Germinal center (tissue), 1 donor: ENCODE data around the gene WFDC5.
"Not testable (repeated sequence)": the region's sequence is repeated elsewhere in the genome, so short reads cannot be mapped to it uniquely, and the experiment has no call there.

Source experiments
- DNase-seq: peaks from one replicate; pipeline ENCODE4 v3.0.0; 2012; ENCODE audit warnings: mixed read lengths, low spot score

WFDC5 gene

DNA sequence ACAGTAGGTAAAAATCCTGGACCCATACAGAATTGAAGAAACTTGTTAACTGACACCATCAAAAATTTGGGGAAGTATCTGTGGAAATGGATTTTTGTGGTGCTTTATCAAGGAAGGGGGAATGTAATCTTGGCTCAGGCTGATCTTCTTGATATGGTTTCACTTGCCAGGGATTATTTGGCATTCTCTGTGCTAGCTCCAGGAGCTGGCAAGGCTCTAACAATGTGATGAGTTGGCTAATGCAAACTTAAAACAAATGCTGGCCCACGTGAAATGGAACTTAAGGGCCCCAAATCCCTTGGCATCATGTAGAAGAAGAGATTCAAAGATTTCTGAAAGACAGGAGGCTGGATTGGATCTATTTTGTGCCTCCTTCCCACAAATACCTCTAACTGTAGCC lies 27.2 kb downstream of the WFDC5 start:
- no peak for DNase-seq

DNA sequence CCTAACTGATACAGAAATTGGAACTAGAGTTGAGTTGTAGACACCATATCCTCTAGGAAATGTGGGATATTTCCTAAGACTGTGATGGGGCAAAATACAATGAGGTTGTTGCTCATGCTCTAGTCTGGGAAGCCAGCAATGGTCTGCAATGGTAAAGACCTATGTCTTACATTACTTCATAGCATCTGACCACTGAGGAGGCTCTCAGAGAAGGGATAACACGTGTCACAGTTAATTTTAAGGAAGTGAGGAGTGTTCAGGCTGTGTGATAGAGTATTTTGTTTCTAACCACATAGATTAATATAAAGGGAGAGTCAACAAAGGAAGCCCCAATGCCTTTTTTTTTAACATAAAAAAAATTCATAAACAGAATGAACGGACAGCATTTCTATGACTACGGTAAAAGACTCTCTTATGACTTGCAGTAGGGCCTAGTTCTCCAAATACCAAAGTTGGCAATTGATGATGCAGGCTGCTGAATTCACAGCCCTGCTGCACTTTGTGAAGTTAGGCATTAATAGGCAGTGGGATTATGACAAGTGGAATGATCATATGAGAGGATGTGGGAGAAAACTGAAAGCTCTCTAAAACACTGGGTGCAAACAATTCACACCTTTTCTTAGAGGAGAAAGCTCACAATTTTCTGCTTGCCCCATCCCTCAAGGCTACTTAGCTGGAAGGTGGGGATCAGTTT lies 27.7 kb downstream of the WFDC5 start:
- no peak for DNase-seq

DNA sequence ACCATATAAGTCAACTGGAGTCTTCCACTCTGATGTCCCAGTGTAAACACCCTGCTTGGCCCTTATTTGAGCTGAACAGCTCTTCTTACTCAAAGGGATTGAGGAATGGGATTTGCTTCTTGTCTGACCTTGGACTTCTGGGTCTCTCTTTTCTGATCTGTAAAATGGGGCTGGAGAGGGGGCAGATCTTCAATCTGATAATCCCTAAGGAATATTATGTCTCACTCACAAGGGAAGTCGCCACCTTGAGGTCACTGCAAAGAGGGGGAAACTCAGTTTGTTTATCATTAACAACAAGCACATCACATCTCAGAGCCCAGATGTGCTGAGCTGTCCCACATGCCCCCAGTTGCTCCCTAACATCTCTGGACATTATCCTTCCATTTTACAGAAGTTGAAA lies 29.1 kb downstream of the WFDC5 start:
- DNase-seq, result no peak

DNA sequence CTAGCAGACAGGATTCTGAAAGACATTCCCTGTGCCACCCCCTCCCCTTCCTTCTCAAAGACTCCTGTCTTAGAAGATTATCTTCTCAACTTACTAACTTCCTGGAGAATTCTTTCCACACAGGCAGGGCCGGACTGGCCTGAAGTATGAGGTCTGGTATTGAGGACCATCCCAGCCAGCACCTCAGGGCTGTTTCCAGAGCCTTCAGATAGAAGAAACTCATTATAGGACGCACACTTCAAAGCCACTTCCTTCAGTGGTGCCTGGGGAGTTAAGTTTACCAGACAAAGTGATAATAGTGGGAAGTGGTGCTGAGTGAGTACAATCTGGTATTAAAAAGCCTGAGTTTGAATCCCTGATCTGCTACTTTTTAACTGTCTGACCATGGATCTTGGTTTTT lies 29.7 kb downstream of the WFDC5 start:
- no peak for DNase-seq

DNA sequence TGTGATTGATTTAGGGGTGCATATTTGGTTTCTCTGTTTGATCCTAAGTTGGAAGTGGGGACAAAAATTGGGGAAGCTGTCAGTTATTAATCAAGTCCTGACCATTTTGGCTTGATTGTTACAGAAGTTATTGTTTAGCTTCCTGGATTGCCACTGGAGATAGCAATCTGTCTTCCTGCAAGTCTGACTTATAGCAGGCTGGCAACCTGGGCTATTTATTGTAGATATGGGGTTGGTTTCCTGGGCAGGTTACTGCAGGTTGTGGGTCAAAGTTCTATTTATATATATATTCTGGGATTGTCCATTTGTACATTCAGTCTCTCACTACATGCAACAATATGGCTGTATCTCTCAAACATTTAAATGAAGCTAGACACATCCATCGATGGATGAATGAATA lies 31.8 kb downstream of the WFDC5 start:
- no peak for DNase-seq

DNA sequence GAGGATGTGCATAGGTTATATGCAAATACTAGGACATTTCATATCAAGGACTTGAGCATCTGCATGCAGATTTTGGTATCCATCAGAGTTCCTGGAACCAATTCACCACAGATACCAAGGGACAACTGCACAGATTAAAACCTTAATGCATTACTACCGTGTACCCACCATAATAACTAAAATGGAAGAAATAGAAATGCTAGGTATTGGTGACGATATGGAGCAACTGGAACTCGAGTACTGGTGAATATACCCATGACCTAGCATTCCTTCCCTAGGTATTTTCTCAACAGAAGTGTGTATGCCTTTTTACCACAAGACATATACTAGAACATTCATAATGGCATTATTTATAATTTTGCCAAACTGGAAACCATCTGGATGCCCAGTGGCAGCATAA lies 32.5 kb downstream of the WFDC5 start:
- DNase-seq, result no peak

DNA sequence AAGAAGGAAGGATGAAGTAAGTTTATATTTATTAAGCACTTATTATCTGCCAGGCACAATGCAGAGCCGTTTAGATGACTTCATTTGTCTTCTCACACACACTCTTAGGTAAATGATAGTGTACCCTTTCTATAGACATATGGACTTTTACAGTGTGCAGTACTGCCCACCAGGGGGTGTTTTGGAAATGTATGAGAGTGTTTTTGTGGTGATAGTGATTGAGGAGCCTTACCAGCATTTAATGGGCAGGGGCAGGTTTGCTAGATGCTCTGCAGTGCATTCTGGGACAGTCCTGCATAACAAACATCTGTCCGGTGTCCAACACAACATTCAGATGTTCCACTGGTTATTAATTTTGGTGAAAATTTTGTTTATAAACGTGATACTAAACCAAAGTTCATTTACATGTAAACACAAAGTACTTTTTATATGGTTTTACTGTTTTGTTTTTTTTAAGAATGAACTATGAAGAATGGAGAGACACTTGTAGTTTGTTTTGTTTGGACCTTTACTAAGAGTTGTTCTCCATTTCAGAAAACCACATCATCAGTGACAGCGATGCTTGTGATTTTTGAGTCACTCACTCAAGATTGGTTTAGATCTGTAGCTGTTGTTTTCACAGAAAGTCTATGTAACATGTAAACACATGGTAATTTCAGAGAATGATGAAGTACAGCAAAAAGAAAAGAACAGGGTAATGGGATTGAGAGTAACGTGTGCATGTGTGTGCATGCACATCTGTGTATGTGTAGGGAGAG lies 33.9 kb downstream of the WFDC5 start:
- DNase-seq, result peak; percentile 35

DNA sequence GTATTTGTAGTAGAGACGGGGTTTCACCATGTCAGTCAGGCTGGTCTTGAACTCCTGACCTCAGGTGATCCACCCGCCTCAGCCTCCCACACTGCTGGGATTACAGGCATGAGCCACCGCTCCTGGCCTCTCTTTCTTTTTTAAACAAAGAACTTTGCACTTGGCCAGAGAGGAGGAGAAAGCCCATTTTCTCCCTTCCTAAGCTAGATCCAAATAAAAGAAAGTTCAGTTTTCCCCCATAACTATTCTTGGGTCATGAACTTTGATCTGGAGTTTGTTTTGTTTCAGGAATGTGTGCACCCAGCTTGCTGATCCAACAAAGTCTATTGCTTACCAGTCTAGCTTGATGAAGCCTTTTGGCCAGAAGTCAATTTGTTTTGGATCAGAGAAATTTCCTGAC lies 37.4 kb downstream of the WFDC5 start:
- DNase-seq, result no peak

DNA sequence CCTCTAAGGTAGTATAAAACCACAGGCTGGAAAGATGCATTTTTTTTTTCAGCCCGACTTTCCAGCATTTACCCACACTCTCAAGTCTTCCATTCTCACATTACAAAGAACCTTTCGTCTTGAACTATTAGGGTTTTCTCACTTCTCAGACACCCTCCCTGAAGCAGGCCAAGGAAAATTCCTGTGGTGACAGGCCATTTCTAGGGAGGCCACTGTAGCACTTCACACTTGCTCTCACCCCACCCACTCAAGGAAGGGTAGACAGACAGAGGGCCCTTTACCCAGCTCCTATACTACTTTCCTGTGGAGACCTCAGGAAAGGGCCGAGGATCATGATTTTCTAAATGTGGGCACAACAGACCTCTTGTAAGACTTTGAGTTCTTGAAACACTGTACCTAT lies 41.8 kb downstream of the WFDC5 start:
- DNase-seq, result no peak

DNA sequence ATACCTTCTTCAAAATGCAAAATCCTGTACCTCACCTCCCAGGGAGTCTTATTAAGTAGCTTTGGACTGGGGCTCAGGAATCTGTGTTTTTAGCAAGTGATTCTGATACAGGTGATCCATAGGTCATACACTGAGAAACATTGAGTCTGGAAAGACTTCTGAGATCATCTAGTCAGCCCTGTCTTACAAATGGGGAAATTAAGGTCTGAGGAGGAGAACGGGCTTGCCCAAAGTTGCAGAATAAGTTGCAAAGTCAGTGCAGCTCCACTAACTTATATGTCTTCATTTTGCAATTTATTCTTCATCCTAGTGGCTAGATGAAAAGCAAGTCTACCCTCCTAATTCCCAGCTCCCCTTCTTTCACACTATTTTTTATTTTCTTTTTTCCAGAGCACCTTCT lies 42.9 kb downstream of the WFDC5 start:
- no peak for DNase-seq

DNA sequence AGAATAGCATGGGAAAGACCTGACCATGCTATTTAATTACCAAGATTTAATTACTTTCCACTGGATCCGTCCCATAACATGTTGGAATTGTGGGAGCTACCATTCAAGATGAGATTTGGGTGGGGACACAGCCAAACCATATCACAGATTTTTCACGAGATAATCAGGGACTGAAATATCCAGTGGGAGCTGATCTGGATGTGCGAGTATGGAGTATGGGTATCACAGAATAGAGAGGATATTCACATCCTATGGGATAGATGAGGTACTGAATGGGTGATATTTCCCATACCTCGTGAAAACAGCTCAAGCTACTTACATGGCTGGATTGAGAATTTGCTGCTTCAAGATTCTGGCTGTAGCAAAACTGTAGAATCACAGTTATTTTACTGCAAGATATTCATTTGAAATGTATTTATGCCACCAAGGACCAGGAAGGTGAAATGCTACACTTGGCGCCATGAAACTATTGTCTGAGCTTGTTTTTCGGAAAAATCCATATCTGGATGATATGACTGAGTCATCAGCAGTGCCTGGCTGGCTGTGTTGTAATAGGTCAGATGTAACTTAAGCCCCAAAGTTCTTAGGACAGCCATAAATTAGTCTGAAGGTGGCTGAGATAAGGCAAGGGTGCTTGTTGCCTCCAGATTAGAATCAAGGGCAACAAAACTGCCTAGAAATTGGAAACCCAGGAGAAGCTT lies 43.9 kb downstream of the WFDC5 start:
- DNase-seq, result no peak

DNA sequence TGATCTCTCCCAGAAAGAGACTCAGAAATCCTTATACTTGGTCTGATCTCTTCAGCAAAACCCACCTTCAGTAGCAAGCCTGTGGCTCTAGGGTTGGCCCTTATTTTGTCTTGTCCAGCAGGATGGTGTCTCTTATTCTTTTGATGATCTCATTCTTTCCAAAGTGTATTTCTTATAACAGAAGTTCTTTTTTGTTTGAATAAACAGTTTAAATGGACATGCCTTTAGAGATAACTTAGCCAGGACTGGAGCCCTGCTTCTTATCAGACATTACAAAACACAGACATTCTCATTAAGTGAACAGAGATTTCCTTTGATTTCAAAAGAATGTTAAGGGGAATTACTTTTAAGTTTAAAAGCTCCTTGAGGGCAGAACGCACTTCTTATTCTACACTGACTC lies 45.7 kb downstream of the WFDC5 start:
- no peak for DNase-seq

DNA sequence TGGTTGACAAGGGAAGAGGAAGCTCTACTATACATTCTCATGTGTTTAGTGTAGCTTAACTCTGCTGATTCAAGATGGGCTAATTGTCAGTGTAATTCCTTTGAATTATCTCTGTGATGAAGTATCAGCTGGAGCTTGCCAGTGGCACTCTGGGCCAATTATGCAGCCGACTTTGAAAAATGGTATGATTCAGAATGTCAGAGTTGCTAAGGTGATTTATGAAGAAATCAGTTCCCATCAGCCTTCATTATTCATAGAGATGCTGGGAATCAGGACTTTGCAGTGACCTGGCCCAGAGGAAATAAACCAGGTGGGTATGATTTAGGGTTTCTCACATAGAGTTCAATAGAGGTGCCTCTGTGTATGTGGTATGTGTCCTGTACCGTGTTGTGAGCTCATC lies 47.4 kb downstream of the WFDC5 start:
- no peak for DNase-seq

DNA sequence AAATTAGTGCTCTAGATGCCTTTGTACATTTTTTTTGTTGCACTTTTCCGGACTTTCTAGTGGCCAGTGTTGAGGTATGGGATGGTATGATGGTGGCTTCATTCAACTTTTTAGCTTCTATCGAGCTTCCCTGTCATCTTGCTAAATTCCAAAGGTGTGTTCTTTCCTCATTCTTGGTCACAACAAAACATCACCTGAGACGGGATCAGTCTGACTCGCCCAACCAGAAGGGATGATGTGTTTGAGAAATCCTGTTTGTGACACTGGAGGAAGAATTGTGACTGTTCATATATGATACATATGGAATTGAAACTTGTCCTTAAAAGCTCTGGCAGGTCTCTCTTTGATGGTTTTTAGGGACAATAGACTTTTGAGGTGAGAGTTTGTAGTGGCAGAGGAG lies 47.9 kb downstream of the WFDC5 start:
- DNase-seq, result no peak

DNA sequence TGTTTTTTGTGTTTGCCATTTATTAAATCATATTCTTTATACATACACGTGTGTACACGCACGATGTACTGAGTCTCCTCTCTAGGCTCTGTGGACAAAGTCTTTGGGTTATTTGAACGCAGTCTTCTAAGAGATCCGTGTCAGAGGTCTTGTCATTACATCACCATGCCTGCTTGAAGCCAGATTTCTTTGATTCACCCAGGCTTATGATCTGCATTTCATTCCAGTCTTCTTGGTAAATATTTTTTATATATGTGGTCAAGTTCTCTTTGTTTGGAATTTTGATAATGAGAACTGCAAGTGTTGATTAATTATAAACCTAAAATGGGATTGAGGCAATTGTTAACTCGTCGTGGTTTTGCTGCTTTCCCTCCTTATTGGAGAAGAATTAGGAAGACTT lies 48.6 kb downstream of the WFDC5 start:
- no peak for DNase-seq

DNA sequence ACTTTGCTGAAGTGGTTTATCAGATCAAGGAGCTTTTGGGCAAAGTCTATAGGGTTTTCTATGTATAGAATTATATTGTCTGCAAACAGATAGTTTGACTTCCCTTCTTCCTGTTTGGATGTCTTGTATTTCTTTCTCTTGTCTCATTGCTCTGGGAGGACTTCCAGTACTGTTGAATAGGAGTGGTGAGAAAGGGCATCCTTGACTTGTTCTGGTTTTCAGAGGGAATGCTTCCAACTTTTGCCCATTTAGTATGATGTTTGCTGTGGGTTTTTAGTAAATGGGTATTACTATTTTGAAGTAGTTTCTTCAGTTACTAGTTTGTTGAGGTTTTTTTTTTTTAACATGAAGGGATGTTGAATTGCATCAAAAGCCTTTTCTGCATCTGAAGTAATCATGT lies 50.2 kb downstream of the WFDC5 start:
- DNase-seq, result no peak

DNA sequence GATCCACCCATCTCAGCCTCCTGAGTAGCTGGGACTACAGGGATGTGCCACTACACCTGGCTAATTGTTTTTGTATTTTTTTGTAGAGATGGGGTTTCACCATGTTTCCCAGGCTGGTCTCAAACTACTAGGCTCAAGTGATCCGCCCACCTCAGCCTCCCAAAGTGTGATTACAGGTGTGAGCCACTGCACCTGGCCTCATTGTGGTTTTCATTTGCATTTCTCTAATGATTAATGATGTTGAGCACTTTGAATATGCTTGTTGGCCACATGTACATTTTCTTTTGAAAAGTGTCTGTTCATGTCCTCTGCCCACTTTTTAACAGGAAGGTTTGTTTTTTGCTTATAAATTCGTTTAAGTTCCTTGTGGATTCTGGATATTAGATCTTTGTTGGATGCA lies 51.9 kb downstream of the WFDC5 start:
- DNase-seq, result not testable (repeated sequence)

DNA sequence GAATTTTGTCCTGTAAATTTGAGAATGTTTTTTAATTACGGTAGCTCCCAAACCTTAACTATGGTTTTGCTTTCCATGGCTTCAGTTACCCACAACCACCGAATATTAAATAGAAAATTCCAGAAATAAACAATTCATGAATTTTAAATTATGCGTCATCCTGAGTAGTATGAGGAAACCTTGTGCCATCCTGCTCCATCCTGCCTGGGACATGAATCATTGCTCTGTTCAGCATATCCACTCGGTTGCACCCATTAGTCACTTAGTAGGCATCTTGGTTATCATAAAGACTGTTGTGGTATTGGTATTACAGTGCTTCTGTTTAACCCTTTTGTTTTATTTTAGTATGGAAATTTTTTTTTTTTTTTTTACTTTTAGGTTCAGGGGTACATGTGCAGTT lies 53.7 kb downstream of the WFDC5 start:
- DNase-seq, result no peak

DNA sequence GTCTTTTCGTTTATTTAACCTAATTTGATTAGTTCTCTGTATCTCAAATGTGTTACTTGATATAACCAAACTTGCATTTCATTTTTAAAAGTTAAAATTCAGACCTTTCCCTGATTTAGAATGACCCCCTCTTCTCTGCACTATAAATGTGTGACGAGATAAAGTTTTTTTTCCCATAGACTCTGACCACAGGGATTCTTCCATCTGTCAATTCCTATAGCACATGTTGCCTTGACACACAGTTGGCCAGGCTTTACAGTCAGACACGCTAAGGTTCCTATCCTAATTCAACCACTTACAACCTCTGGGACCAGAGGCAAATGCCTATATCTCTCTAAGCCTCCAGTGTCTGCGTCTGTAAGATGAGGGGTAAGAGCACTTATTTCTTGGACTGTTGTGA lies 54.7 kb downstream of the WFDC5 start:
- no peak for DNase-seq
